ENCODE measurements around the gene CLEC20A.

DNA sequence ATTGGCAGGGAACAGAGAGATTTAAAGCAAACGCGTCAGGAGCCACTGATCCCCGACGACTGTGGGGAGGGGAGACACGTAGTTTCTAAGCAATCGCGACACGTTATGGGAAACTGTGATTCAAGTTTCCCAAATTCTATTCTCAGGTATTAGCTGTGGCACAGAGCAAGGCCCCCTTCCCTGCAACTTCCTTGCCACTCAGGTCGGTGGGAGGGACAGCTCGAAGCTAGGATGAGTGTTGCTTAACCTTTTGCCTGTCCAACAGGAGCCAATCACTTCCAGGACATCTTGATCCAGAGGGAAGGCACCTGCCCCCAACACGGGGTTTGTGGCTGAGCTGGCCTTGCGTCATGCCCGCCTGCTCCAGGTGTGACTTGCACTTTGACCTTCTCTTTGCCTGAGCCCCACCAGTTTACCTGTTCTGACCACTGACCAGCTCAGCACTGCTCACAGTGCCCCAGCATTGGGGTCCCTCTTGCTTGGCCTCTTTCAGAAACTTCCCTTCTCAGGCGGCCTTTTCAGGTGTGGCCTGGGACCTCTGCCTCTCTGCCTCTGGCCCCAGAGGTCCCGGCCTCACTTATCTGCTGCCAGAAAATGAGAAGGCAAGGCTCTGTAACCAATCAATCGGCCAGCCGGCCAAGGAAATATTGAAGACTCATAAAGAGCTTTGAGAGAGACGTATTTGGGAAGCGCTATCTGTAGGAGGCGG, 40.8 kb upstream of the CLEC20A start:
- TF ChIP-seq CTCF (IDR thresholded peaks at IDR 0.05): no peak
- TF ChIP-seq POLR2A (IDR thresholded peaks at IDR 0.05): no peak
